Dedifferentiated amniotic fluid mesenchymal stem cell (primary cell): ENCODE measurements around the gene SPEN.

Source experiments
- DNase-seq: peaks from one replicate; pipeline ENCODE4 v3.0.0-alpha.2; 2016; ENCODE audit errors: extremely low spot score

Gene SPEN

DNA sequence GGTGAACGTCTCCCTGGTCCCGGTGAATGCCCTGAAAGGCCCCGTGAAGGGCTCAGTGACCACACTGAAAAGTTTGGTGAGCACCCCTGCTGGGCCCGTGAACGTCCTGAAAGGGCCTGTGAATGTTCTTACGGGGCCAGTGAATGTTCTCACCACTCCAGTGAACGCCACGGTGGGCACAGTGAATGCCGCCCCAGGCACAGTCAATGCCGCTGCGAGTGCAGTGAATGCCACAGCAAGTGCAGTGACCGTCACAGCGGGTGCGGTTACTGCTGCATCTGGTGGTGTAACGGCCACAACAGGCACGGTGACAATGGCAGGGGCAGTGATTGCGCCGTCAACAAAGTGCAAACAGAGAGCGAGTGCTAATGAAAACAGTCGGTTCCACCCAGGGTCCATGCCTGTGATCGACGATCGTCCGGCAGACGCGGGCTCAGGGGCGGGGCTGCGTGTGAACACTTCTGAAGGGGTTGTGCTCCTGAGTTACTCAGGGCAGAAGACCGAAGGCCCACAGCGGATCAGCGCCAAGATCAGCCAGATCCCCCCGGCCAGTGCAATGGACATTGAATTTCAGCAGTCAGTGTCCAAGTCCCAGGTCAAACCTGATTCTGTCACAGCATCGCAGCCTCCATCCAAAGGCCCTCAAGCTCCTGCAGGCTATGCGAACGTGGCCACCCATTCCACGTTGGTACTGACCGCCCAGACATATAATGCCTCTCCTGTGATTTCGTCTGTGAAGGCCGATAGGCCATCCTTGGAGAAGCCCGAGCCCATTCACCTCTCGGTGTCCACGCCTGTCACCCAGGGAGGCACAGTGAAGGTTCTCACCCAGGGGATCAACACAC, 86.9 kb downstream of the SPEN start:
- no peak for DNase-seq

DNA sequence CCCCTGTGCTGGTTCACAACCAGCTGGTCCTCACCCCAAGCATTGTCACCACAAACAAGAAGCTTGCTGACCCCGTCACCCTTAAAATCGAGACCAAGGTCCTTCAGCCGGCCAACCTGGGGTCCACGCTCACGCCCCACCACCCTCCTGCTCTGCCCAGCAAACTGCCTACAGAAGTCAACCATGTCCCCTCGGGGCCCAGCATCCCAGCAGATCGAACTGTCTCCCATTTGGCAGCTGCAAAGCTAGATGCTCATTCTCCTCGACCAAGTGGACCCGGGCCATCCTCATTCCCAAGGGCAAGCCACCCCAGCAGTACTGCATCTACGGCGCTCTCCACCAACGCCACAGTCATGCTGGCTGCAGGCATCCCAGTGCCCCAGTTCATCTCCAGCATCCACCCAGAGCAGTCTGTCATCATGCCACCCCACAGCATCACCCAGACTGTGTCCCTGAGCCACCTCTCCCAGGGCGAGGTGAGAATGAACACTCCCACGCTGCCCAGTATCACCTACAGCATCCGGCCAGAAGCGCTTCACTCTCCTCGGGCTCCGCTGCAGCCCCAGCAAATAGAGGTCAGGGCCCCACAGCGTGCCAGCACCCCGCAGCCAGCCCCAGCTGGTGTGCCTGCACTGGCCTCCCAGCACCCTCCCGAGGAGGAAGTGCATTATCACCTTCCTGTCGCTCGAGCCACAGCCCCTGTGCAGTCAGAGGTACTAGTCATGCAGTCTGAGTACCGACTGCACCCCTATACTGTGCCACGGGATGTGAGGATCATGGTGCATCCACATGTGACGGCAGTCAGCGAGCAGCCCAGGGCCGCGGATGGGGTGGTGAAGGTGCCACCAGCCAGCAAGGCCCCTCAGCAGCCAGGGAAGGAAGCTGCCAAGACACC, 87.8 kb downstream of the SPEN start:
- no peak for DNase-seq

DNA sequence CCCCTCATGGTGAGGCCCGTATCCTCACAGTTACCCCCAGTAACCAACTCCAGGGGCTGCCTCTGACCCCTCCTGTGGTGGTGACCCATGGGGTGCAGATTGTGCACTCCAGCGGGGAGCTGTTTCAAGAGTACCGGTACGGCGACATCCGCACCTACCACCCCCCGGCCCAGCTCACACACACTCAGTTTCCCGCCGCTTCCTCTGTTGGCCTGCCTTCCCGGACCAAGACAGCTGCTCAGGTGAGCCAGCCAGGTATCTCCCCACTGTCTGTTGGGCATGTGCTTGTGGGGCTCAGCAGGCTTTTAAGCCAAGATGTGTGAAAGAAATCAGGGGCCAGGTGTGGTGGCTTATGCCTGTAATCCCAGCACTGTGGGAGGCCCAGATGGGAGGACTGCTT, 88.5 kb downstream of the SPEN start:
- no peak for DNase-seq

DNA sequence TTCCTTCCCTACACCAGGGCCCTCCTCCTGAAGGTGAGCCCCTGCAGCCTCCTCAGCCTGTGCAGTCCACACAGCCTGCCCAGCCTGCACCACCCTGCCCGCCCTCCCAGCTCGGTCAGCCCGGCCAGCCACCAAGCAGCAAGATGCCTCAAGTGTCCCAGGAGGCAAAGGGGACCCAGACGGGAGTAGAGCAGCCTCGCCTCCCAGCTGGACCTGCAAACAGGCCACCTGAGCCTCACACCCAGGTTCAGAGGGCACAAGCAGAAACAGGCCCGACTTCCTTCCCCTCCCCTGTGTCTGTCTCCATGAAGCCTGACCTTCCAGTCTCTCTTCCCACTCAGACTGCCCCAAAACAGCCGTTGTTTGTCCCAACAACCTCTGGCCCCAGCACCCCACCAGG, 89.6 kb downstream of the SPEN start:
- no peak for DNase-seq

DNA sequence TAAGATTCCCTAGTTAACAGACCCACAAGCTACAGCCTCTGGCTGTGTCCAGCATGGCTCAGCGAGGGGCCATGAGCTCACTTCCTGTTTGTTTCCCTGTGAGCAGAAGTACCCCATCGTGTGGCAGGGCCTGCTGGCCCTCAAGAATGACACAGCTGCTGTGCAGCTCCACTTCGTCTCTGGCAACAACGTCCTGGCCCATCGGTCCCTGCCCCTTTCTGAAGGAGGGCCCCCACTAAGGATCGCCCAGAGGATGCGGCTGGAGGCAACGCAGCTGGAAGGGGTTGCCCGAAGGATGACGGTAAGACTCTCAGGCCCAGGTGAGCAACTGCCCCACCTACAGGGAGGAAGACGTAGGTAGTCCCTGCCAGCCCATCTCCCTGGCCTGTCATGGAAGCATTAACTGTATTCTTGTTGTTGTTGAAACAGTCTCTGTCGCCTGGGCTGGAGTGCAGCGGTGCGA, 90.2 kb downstream of the SPEN start:
- no peak for DNase-seq

DNA sequence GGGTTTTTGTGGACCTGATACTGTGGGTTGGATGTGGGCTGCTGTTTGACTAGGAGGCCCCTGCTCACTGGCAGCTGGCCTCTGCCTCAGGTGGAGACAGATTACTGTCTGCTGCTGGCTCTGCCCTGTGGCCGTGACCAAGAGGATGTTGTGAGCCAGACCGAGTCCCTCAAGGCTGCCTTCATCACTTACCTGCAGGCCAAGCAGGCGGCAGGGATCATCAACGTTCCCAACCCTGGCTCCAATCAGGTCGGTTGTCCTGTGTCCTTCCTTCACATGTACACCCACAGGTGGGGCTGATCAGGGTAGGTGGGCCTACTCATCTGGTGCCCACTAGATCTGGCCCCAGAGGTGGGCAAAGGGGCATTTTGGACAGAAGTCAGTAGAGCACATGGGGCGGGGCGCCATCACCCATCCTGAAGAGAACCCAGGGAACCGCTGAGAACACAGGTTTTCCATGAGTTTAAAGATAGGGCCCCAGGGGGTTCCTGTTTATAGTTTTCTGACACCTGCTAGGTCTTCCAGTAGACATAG, 91.2 kb downstream of the SPEN start:
- DNase-seq: no peak

DNA sequence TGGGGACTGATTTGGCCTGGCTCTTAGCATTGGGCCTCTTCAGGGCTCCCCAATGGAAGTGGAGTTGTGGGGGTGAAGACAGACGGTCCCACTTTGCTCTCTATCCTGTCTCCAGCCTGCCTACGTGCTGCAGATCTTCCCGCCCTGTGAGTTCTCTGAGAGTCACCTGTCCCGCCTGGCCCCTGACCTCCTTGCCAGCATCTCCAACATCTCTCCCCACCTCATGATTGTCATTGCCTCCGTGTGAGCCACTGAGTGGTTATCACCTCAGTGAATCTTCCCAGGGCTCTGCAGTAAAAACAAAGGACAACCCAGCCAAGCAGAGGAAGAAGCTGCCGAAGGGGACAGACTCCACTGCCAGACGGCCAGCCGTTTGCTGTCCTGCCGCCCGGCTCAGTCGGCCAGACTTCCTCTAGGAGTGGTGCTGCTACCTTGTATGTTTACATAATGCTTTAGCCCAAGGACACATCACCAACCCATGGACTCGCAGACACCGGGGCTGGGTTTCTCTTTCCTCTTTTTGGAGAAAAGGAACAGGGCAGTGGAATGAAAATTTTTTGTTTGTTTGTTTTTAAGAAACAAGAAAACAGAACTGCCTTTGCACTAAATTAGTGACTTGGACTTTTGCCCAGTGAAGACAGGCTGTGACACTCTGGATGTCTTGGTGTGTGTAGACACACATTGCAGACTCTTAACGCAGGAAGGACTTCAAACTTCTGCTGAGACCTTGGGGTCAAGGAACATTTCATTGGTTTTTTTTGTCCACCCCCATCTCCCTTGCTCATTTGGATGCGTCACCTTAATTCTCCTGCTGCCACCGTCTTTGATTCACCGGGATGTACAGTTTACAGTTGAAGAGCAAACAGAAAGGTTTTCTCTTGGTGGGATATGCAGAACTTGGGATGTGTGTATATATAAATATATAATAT, 91.9 kb downstream of the SPEN start:
- DNase-seq: no peak

DNA sequence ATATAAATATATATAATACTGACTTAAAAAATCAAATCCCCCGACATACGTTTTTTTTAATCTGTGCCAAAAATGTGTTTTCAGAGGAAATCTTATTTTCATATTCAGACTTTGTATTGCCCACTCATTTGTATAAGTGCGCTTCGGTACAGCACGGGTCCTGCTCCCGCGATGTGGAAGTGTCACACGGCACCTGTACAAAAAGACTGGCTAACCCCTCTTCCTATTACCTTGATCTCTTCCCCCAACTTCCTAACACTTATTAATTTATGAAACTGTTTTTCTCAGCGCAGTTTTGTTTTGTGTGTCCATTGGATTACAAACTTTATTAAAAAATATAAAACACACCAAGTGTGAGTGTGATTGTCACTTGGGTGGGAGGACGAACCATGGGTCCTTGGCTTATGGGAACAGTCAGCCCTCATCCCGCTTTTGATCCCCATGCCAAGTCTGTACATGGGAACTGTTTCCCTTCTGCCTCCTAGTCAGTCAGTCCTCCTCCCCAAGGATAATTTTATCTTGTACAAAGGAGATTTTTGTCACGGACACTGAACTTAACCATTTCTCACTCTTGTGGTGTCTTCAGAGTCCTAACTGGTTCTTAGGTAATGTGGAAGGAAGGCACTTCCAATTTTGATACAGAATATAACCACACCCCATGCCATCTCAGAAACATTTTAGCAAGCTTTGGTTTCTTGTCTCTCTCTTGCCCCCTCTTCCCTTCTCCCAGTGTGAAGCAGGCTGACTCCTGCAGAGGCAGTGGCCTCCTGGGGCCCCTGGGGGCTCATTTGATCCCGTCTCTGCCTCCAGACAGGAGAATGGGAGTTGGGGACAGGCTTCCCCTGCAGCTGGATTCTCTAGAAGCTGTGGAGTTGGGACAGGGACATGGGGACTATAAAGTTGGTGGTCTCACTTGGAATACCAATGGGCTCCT, 92.9 kb downstream of the SPEN start:
- DNase-seq: no peak

DNA sequence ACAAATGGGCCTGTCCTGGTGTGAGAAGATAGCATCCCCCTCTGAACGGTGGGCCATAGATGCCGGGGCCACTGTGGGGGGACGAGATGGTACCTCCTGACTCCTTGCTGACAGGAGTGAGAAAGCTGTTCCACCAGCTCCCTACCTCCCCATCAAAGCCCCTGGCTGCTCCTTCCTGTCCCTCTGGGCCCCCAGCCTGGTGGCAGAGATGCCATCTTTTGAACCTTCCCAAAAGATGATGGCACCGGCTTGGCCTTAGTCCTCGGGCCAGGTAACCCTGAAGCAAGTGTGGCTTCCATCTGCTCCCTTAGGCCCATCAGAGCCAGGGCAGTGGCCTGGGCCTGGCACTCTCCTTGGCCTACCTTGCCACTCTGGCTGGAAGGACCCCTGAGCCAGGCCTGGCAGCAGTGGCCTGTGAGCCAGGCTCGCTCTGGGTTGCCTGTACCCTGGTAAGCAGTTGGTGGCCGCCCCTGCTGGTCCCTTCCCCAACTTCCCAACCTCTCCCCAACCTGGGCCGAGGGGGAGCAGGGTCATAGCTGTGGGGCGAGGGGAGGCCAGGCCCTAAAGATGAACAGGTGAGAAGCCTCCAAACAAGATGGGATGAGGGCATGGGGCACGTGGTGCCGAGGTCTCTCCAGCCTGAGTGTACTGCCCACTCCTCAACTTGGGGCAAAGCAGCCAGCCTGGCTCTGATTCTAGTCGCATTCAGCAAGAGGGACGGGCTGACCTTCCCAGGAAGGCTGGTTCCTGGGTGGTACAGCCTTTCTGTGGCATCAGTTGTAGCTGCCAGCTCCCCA, 93.7 kb downstream of the SPEN start:
- no peak for DNase-seq

DNA sequence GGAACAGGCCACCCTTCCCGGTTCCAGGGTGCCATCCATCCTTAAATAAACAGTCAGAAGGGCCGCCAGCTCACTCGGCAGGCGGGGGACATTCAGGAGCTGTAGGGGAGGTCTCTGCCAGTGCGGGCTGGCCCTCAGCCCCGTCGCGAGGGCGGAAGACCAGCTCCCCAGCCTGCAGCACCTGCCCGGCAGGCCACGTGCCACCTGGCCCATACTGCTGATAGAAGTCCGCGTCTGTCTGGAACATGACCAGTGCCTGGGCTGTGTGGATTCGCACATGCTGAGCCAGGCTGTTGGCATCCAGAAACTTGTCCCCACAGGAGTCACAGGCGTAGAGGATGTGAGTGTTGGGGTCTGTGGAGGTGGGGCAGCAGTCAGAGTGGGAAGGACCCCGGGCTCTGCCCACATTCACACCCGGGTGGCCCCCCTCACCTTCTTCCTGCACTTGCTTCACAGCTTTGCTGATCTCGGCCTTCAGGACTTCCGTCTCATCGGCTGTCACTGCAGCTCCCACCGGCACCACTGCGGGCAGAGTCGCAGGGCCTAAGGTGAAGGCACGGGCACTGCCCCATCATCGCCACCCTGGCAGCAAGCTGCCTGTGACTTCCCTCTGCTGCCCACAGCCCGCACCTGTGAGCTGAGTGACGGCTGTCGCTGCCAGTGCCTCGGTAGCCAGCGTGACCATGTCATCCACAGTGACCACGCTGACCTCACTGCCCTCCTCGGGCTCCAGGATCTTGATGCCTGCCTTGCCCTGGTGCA, 94.6 kb downstream of the SPEN start:
- DNase-seq: no peak

DNA sequence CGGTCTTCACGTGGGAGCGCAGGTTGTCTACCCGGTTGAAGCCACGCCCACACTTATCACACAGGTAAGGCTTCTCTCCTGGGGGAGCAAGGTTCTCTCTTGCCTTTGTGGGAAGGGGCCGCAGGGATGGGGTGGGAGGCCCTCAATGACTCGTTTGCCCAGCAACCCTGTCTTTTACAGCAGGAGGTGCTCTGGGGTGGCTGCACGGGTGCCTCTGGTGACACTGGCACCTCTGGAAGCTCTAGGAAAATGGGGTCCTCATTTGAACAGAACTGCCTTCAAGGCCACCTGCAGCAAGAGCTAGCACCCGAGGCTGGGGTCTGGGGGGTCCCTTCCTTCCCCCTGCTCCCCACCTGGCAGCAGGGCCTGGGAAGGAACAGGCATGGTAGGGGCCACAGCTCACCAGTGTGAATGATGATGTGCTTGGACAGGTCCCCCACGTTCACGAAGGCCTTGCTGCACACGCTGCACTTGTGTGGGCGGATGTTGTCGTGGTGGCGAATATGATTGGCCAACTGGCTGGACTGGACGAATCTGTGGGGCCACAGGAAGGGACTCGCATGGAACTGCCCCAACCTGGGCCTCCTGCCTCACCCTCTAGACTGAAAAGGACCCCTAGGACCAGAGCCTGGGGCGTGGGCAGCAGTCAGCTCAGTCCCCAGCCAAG, 95.3 kb downstream of the SPEN start:
- DNase-seq: no peak

DNA sequence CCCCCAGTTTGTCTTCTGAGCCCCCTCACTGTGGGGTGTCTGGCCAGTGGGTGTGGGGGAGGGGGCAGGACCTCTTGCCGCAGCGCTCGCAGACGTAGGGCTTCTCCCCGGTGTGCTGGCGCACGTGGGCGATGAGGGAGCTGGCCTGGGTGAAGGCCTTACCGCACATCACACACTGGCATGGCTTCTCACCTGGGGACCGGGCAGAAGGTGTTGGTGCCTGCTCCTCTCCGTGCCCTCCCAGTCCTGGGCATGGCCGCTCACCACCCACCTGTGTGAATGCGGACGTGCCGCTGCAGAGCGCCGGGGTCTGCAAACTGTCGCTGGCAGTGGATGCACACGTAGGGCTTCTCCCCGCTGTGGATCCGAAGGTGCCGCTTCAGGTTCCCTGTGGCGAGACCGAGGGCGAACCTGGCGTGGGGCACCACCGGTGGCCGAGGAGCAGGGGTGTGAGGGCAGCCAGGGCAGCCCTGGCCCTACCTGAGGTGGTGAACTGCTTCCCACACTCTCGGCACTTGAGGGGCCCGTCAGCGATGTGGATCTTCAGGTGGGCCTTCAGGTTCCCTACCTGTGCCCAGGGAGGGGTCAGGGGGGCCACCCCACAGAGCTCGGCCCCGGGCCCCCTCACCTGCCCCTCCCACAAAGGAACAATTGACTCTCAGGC, 96.0 kb downstream of the SPEN start:
- no peak for DNase-seq

DNA sequence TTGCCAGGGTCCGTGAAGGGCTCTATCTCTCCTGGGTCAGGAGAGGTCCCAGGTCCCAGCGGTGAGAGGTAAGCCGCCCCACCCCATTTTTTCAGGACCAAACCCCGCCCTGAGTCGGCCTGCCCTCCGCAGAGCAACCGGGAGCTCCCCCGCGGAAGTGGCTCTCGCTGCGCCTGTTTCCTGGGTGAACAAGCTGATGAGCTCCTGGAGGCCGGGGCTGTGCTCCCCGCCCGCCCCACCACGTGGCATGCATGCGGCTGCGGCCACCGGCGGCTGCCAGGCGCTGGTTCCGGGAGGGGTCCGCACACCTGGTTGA, 96.4 kb downstream of the SPEN start:
- DNase-seq: no peak

DNA sequence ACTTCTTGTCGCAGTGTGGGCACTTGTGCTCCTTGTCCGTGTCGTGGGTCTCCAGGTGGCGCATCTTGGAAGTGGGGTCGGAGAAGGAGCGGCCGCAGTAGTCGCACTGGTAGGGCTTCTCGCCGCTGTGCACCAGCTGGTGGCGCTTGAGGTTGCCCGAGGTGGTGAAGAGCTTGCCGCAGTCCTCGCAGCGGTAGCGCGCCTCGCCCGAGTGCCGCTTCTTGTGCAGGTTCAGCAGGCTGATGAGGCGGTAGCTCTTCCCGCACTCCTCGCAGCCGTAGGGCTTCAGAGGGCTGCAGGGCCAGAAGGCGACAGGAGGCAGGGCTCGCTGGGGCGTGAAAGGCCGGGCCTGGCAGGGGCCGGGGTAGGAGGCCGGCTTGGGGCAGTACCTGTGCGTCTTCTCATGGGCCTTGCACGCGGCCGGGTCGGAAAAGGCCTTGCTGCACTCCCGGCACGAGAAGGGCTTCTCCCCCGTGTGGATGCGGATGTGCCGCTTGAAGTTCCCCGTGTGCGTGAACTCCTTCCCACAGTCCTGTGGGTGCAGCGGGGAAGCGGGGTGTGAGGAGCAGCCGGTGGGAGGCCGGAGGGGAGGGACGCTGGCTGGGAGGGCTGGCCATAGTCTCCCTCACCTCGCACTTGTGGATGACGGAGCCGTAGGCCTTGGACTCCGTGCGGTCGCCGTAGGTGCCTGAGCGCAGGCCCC, 97.0 kb downstream of the SPEN start:
- DNase-seq: no peak

DNA sequence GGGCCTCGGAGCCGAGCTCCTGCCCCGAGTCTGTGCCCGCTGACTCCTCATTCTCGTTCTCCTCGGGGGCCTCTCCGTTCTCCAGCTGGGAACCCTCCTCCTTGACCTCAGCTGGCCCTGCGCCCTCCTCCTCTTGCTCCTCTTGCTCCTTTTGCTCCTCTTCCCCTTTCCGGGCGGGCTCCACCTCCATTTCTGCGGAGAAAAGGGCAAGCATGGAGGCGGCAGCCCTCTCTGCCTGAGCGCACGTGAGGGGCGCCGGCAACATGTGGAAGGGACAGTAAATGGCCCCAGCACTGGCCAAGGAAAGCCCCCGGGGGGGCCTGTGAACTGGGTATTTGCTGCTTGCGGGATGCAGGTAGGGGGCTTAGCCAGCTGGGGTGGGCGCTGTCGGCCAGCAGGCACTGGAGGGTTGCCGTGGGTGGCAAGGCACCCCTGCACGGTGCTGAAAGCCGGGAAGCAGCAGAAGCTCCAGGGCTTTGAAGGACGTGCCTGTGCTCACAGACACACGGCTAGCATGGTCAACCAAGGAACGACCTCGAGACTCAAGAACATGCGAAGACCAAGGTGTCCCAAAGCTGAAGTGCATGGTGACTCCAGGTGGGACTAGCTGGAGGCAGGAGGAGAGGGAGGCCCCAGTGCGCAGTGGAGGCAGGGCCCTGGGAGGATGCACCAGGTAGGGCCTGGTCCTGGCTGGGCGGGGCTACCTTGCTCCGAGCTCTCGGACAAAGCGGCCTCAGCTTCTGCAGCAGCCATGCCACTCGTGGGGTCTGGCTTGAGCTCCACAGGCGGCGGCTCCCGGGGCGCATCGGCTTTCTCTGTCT, 97.7 kb downstream of the SPEN start:
- DNase-seq: no peak

DNA sequence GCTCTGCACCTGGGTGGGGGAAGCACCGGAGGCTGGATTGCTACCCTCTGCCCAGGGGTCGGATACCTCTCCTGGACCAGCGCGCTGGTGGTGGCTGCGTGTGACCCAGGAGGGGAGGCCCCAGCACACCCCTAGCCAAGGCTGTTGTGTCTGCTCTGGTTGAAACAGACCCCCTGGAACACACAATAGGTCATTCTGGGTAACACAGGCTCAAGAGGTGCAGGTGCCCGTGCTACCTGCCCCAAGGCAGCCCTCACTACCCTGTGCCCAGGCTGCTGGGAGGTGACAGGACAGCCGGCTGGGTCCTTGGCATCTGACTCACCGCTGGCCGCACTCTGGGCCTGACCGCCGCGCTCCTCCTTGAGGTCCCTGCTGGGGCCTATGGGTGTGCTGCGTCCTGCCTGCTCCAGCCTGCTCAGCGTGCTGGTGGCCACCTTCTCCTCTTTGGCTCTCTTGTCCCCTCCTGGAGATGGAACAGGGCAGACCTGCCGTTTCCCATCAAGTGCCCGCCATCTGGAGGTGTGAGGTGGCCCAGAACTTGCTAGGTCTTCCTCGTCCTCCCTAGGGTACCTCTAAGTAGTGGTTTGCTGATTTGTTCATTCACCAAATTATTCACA, 98.4 kb downstream of the SPEN start:
- DNase-seq: no peak
